ENCODE results near the gene TTC9. TPM values are rescaled to one million over a fixed set of nuclear protein-coding genes. Genes with fewer than 3 reads are reported as not detected.

The TTC9 gene
- total and polyA plus RNA-seq, 11 donors: 0.57 to 3.1 (median 1.5) TPM

DNA sequence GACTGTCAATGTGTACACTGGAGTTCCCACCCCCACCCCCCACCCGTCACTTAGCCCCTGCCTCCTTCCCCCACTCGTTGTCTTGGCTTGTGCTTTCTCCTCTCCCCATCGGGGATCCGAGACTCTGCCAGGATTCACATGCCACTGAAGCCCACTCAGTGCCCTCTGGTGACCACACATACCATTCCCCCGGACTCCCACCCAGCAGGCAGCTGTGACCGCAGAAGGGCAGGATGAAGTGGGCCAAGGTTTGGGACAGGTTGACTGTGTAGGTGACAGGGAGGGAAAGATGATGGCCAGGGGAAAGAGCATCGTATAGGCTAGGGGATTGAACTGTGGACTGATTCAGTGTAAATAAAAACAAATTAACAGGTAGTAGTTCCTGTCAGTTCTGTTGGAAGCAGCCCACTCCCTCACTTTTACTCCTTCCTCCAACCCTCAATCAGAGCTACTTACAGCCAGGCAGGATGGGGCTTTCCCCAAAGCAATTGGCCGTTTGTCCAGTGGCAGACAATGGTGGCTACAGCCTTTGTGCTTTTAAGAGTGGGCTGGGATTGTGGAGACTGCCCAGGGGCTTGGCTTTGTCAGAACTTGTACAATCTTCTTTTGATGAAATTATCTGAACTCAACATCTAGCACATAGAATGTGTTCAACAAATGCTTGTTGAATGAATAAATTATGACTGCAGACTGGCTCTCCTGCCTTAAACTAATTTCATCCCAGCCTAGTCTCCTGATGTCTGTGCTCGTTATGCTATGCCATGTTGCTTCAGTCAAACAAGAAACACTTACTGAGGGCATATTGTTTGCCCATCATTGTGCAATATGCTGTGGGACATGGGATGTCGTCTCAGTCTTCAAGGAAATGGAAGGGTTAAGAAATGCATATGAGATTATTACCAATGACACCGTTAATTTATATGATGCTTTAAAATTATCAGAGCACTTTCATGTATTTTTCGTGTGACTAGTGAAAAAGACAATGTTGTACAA is 30.2 kb downstream of the TTC9 start:
- Histone ChIP-seq H3K27ac (no peak overlapping the region), H3K4me1 (no peaks in the 10 kb centered on the region), H3K9me3 (no peaks in the 10 kb centered on the region), H3K27me3 (no peaks in the 10 kb centered on the region), H3K36me3 (no peaks in the 10 kb centered on the region), H3K4me3 (no peak overlapping the region)
- 82 to 88% (median 85%) methylated on average over 12 of the region's 12 CpGs for WGBS, 4 donors
- TF ChIP-seq, protein P1, sequence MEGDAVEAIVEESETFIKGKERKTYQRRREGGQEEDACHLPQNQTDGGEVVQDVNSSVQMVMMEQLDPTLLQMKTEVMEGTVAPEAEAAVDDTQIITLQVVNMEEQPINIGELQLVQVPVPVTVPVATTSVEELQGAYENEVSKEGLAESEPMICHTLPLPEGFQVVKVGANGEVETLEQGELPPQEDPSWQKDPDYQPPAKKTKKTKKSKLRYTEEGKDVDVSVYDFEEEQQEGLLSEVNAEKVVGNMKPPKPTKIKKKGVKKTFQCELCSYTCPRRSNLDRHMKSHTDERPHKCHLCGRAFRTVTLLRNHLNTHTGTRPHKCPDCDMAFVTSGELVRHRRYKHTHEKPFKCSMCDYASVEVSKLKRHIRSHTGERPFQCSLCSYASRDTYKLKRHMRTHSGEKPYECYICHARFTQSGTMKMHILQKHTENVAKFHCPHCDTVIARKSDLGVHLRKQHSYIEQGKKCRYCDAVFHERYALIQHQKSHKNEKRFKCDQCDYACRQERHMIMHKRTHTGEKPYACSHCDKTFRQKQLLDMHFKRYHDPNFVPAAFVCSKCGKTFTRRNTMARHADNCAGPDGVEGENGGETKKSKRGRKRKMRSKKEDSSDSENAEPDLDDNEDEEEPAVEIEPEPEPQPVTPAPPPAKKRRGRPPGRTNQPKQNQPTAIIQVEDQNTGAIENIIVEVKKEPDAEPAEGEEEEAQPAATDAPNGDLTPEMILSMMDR (IDR thresholded peaks at IDR 0.05): no peak
- TF ChIP-seq POLR2A (IDR thresholded peaks at IDR 0.05): no peak
- DNase-seq (no peak), ATAC-seq (no peak)
- intact Hi-C loops (cut with DNase I): no loop called here

DNA sequence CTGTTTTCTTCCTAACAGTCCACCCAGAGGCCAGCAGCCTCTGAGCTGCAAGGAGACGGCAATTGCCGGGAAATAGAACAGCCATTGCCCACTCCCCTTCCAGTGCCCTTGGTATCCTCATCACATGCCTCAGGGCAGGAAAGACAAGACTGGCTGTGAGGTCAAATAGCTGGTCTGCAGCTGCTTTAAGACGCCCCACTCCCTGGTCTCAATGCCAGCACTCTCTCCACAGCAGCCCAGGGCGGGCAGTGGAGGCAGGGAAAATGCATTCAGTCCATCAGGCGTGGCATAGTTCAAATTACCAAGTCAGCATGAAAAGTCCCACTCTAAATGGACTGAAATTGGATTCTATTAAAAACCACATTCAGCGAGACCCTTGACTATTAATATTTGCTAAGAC is 35.6 kb downstream of the TTC9 start:
- DNase-seq (no peak), ATAC-seq (no peak)
- 88 to 94% (median 90%) methylated on average over 6 of the region's 6 CpGs for WGBS, 4 donors
- Histone ChIP-seq H3K4me1 (no peaks in the 10 kb centered on the region), H3K9me3 (no peaks in the 10 kb centered on the region), H3K4me3 (no peak overlapping the region), H3K36me3 (no peaks in the 10 kb centered on the region), H3K27ac (no peak overlapping the region), H3K27me3 (no peaks in the 10 kb centered on the region)
- intact Hi-C loops (cut with DNase I): no loop called here
- no peak for TF ChIP-seq POLR2A (IDR thresholded peaks at IDR 0.05)
- TF ChIP-seq, protein P1 (IDR thresholded peaks at IDR 0.05): no peak

DNA sequence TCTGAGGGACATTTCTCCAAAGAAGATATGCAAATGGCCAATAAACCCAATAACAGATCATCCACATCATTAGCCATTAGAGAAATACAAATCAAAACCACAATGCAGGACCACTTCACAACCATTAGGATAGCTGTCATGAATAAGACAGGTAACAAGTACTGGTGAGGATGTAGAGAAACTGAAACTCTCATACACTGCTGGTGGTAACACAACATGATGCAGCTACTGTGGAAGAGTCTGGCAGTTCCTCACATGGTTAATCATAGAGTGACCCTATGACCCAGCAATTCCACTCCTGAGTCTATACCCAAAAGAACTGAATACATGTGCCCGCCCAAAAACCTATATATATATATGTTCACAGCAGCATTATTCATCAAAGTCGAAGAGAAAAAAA is 39.0 kb downstream of the TTC9 start:
- Histone ChIP-seq H3K9me3 (no peaks in the 10 kb centered on the region), H3K4me1 (no peaks in the 10 kb centered on the region), H3K4me3 (no peak overlapping the region), H3K36me3 (no peaks in the 10 kb centered on the region), H3K27ac (no peak overlapping the region), H3K27me3 (no peaks in the 10 kb centered on the region)
- DNase-seq (no peak), ATAC-seq (no peak)
- WGBS, 4 donors: 96 to 100% (median 97%) methylated on average over 2 of the region's 2 CpGs
- TF ChIP-seq POLR2A (IDR thresholded peaks at IDR 0.05): no peak
- TF ChIP-seq, protein P1 (IDR thresholded peaks at IDR 0.05): no peak
- intact Hi-C loops (cut with DNase I): no loop called here

DNA sequence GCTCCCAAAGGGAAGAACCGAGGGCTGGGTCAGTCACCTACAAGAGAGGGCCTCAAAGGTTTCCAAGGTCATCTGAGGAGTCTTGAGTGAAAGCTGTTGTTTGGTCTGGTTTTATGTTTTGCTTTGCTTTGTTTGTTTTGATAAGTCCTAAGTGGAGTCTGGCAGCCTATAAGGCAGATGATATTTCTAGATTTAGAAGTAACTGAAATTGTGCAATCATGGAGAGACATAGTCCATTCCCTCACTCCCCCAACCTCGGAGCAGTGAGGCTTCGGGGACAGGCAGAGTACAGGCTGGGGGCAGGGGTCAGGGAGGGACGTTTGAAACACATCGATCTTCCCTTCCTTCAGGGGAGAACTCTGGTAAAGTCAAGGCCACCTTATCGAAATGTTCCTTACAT is 42.3 kb downstream of the TTC9 start:
- DNase-seq (no peak), ATAC-seq (no peak)
- no peaks in the 10 kb centered on the region for H3K36me3 ChIP-seq
- H3K27ac ChIP-seq: no peak overlapping the region
- TF ChIP-seq, protein P1 (IDR thresholded peaks at IDR 0.05): no peak
- no peak for TF ChIP-seq POLR2A (IDR thresholded peaks at IDR 0.05)
- intact Hi-C loops (cut with DNase I): no loop called here
- H3K27me3 ChIP-seq: no peaks in the 10 kb centered on the region
- WGBS, 4 donors: 55 to 71% (median 62%) methylated on average over 6 of the region's 6 CpGs
- H3K9me3 ChIP-seq: no peaks in the 10 kb centered on the region
- no peaks in the 10 kb centered on the region for H3K4me1 ChIP-seq
- no peak overlapping the region for H3K4me3 ChIP-seq
